Amniotic stem cell (primary cell): ENCODE measurements around the gene MON1A.
"Not testable (repeated sequence)": the region's sequence is repeated elsewhere in the genome, so short reads cannot be mapped to it uniquely, and the experiment has no call there.

ENCODE experiments used
- DNase-seq: peaks from one replicate; lab custom pipeline; 2025; lab: John Stamatoyannopoulos, UW

Gene MON1A

DNA sequence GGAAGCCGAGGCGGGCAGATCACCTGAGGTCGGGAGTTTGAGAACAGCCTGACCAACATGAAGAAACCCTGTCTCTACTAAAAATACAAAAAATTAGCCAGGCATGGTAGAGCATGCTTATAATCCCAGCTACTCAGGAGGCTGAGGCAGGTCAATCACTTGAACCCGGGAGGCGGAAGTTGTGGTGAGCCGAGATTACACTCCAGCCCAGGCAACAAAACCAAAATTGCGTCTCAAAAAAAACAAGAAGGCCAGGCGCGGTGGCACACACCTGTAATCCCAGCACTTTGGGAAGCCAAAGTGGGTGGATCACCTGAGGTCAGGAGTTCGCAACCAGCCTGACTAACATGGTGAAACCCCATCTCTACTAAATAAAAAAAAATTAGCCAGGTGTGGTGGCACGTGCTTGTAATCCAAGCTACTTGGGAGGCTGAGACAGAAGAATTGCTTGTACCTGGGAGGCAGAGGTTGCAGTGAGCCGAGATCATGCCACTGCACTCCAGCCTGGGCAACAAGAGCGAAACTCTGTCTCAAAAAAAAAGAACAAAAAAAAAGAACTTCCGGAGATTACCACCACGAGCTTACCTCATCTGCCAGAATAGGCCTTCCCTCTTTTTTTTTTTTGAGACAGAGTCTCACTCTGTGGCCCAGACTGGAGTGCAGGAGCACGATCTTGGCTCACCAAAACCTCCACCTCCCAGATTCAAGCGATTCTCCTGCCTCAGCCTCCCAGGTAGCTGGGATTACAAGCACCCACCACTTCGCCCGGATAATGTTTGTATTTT is 11.6 kb downstream of the MON1A start:
- DNase-seq, result not testable (repeated sequence)

GRCh38 chr3:49916686-49917085 is 12.9 kb downstream of the MON1A start:
- no peak for DNase-seq

DNA sequence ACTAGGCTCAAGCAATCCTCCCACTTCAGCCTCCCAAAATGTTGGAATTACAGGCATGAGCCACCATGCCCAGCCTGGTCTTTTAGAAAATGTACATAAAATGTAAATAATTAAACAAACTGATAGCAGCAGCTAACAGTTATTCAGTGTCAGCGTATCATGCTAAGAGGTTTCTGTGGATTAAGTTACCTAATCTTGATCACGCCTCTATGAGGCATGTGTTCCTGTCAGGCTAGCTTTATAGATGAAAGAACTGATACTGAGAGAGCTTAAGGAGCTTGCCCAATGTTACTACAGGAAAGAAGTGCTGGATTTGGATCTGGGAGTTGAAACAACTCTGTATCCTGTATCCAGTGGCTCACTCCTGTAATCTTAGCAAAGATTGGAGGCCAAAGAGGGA is 14.7 kb downstream of the MON1A start:
- no peak for DNase-seq

- DNase-seq, result no peak
Observed at GRCh38 chr3:49912881-49913281, 16.7 kb downstream of the MON1A start.

DNA sequence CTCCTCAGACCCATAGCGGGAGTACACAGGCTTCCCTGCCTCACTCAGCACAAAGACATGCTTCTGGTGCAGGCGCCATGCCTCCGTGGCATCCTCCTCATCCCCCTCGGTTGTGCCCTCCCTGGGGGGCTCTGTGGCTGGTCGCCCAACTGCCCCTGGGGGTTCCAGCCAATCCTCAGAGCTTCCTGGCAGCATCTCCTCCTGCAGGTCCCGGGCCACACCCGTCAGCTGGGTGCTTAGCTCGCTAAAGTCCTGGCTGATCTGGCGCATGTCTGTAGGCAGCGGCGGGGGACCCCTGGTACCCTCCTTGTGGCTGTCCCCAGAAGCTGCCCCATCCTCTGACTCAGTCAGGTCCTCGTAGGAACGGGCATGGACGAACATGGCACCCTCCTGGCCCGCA is 18.0 kb downstream of the MON1A start:
- DNase-seq, result no peak

GRCh38 chr3:49911124-49911420 is 18.5 kb downstream of the MON1A start:
- no peak for DNase-seq

GRCh38 chr3:49910409-49911123 is 19.0 kb downstream of the MON1A start:
- no peak for DNase-seq

DNA sequence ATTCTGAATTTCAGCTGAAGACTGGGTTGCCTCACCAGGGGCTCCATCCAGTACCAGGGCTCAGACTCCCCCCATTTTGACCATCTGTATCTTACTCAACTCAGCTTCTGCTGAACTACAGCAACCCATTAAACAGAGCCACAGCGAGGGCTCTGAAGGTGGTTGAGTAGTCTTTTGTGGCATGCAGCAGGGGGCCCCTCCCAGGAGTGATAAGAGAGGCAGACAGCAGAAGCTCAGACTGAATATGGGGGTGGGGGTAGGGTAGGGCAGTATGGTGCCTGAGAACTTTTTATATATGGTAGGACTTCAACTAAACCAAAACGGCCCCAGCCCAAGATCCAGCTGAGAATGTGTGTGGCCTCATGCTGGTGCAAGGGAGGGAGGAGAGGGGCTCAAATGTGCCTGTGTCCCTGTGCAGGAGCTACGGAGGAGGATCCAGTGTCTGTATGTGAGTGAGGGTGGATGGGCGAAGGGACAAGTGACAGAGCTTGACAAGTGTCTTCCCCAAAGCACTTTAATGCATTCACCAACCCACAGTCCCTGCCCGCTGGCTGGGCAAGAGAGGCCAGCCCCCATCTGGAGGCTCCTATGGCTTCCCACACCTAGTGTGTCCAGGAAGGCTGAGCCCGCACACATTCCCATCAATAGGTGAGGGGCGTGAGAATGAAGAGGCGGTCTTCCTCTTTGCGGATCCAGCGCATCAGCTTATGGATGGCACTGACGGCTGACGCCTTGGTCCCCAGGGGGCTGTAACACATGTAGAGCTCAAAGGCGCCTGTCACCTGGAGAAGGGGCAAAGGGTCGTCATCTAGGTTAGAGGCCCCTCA is 21.0 kb downstream of the MON1A start:
- DNase-seq, result no peak

GRCh38 chr3:49906073-49906743 is 23.4 kb downstream of the MON1A start:
- peak; percentile 12 for DNase-seq

DNA sequence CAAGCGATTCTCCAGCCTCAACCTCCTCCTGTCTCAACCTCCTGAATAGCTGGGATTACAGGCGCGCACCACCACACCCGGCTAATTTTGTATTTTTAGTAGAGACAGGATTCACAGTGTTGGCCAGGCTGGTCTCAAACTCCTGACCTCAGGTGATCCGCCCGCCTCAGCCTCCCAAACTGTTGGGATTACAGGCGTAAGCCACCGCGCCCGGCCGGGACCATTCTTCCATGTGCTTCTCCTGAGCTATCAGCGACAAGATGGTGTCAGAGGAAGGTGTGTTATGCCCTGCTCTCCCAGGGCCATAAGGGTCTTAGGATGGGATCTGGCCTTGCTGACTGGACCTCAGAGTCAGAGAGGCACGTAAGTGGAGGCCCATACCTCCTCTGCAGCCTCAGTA is 25.2 kb downstream of the MON1A start:
- DNase-seq, result not testable (repeated sequence)

DNA sequence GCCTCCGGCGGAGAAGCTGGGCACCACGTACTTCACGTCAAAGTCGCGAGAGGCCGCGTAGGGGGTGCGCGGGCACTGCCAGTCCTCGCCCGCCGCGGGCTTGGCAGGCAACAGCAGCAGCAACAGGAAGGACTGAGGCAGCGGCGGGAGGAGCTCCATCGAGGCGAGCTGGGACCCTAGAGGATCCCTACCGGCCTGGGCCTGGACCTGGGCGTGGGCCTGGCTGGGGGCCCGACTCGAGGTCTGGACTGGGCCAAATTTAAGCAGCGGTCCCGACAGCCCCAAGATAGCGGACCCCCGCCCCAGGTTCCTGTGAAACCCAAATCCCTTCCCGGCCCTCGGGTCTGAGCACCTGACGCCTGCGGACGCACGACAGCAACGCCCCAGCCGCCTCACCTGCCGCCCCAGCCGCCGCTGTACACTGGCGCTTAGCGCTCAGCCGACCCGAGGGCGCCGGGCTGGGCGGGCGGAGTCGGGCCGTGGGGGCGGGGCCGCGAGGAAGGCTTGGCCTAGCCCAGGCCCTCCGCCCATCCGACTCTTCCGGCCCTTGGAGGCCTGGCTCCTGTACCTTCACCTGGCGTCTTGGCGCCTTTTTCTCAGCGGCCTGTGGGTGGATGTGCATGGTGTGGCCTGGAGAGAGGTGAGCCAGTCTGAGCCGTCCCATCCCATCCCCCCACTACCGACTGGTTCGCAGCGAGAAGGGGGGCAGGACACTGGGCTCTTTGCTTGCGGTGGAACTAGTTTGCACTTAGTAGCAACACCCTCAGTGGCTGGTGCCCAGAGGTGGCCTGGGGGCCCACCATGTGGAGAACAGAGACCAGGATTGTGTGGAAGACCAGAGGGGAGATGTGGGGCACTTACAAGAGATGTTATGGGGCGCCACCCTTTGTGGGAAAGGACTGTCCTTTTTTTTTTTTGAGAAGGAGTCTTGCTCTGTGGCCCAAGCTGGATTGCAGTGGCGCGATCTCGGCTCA is 25.9 kb downstream of the MON1A start, which contains the start of gene MST1R:
MST1R (minus strand) TSS at position 423 of the 974 bp plus-strand sequence; CDS start at position 159, 264 bp downstream.
- no peak for DNase-seq

GRCh38 chr3:49902511-49903345 is 26.9 kb downstream of the MON1A start:
- no peak for DNase-seq

- DNase-seq, result no peak
Observed at GRCh38 chr3:49901366-49902339, 28.0 kb downstream of the MON1A start.

DNA sequence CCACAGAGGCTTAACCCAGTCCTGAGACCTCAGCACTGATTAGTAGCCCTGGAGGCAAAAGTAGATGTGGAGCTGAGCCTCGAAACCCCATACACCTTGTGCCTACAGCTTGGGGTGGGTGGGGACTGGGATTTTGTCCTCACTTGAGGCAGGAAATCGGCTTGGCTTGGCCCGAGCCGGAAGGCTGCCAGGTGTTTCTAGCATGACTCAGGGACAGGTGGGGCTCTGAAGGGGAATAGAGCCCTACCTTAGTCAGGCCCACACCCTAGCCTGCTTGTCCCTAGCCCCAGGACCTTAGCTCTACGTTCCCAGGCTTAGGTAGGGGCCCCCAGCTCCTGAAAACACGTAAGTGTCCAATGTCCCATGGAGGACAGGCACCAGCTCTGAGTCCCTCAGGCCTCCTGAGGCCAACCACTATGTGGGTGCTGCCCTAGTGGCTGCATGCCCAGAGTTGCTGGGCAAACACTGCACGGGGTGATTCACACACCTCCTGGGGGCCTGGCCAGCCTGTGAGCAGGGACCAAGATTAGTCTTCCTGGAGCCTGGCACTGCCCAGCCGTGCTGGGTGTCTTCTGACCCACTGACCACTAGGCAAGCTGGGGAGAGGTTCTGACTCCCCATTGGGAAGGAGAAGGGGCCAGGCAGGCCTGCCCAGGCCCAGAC is 29.0 kb downstream of the MON1A start:
- peak; percentile 35 for DNase-seq

- no peak for DNase-seq
Observed at GRCh38 chr3:49899815-49900214, 29.8 kb downstream of the MON1A start.

GRCh38 chr3:49898991-49899390 is 30.6 kb downstream of the MON1A start:
- DNase-seq, result no peak

- no peak for DNase-seq
Observed at GRCh38 chr3:49896345-49896744, 33.3 kb downstream of the MON1A start.

DNA sequence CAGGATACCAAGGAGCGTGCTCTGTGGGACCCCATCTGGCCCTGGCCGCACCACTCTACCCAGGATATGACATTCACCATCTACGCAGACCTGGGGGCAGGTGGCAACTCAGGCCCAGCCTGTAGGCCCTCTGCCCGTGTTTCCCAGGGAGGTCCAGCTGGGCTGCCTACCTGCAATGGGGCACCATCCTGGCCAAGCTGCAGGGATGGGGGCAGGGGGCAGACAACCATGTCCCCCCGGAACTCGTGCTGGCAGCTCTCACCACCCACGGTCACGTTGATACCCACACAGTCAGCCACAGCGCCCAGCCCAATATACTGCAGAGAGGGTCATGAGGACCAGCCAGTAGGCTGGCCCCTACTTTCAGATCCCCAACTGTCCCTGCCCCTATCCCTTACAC is 33.8 kb downstream of the MON1A start:
- DNase-seq, result no peak
